ENCODE results near the gene ZNF217.
"Not testable (repeated sequence)": the region's sequence is repeated elsewhere in the genome, so short reads cannot be mapped to it uniquely, and the experiment has no call there.

GRCh38 chr20:53592454-53592991, 1.1 kb downstream of the ZNF217 start:
- TF ChIP-seq FOSL2 (IDR thresholded peaks at IDR 0.05); FOSL2 (CRISPR knock-in tag; IDR thresholded peaks at IDR 0.05); RAD21 (conservative IDR thresholded peaks at IDR 0.05 in 1 of 2, IDR thresholded peaks at IDR 0.05 in 1 of 2); PHF8 (IDR thresholded peaks at IDR 0.05; ENCODE audit: borderline replicate concordance, low read depth): not testable (repeated sequence)

Data from A549 (cell line).